Astrocyte (in vitro differentiated cells and primary cell): Measurements from ENCODE around the gene PPIL4. TPM values are rescaled to one million over a fixed set of nuclear protein-coding genes. Genes with fewer than 3 reads are reported as not detected.

Experiments used
- DNase-seq: peaks from one replicate; pipeline ENCODE4 v3.0.0-alpha.2; 2010; ENCODE audit warnings: low read depth
- FAIRE-seq: peaks from 2 replicates; lab custom pipeline; 2011; peaks lifted over from hg19 to GRCh38; lab: Jason Lieb, UNC
- H2AFZ ChIP-seq: 2 replicates; pipeline ENCODE4 v1.6.0; 2012; ENCODE audit warnings: low read depth, low read length, inconsistent platforms
- H3K27ac ChIP-seq: 2 replicates; pipeline ENCODE4 v1.5.1; 2011; ENCODE audit warnings: low read depth, low read length, inconsistent platforms
- H3K27me3 ChIP-seq: 2 replicates; pipeline ENCODE4 v1.6.0; 2011; ENCODE audit warnings: low read length, inconsistent platforms; ENCODE audit not compliant: insufficient read depth
- H3K36me3 ChIP-seq: 2 replicates; pipeline ENCODE4 v1.5.1; 2011; ENCODE audit warnings: low read length, inconsistent platforms; ENCODE audit not compliant: insufficient read depth
- H3K4me1 ChIP-seq: 2 replicates; pipeline ENCODE4 v1.5.1; 2011; ENCODE audit warnings: low read length, inconsistent platforms; ENCODE audit not compliant: insufficient read depth
- H3K4me2 ChIP-seq: 2 replicates; pipeline ENCODE4 v1.6.0; 2012; ENCODE audit warnings: low read length, inconsistent platforms
- H3K4me3 ChIP-seq: 2 replicates; pipeline ENCODE4 v1.5.1; 2011; ENCODE audit warnings: low read depth, mild to moderate bottlenecking, low read length, inconsistent platforms; ENCODE audit not compliant: insufficient read depth
- H3K79me2 ChIP-seq: 2 replicates; pipeline ENCODE4 v1.6.0; 2012; ENCODE audit warnings: mild to moderate bottlenecking, low read length, inconsistent platforms; ENCODE audit not compliant: insufficient read depth
- H3K9ac ChIP-seq: 2 replicates; pipeline ENCODE4 v1.6.0; 2012; ENCODE audit warnings: mild to moderate bottlenecking, low read length, inconsistent platforms
- H3K9me3 ChIP-seq: 2 replicates; pipeline ENCODE4 v1.5.1; 2012; ENCODE audit warnings: low read depth, mild to moderate bottlenecking, low read length, inconsistent platforms; ENCODE audit not compliant: insufficient read depth
- H4K20me1 ChIP-seq: 2 replicates; pipeline ENCODE4 v1.6.0; 2012; ENCODE audit warnings: low read length, inconsistent platforms; ENCODE audit not compliant: insufficient read depth
- H3K27ac Mint-ChIP-seq: one replicate; pipeline ENCODE4 v1.8.0; 2021; ENCODE audit warnings: mild to moderate bottlenecking, mixed read lengths; ENCODE audit not compliant: unreplicated experiment
- H3K27me3 Mint-ChIP-seq: one replicate; pipeline ENCODE4 v1.8.0; 2021; ENCODE audit warnings: low read depth, mixed read lengths; ENCODE audit not compliant: unreplicated experiment
- H3K36me3 Mint-ChIP-seq: one replicate; pipeline ENCODE4 v1.8.0; 2021; ENCODE audit warnings: low read depth, mixed read lengths; ENCODE audit not compliant: unreplicated experiment
- H3K4me1 Mint-ChIP-seq: one replicate; pipeline ENCODE4 v1.8.0; 2021; ENCODE audit warnings: low read depth, mixed read lengths; ENCODE audit not compliant: unreplicated experiment
- H3K4me3 Mint-ChIP-seq: one replicate; pipeline ENCODE4 v1.8.0; 2021; ENCODE audit warnings: mild to moderate bottlenecking, moderate library complexity, mixed read lengths; ENCODE audit not compliant: unreplicated experiment
- H3K9me3 Mint-ChIP-seq: one replicate; pipeline ENCODE4 v1.8.0; 2021; ENCODE audit warnings: mild to moderate bottlenecking, mixed read lengths; ENCODE audit not compliant: unreplicated experiment
- CTCF ChIP-seq: IDR thresholded peaks from 2 replicates; pipeline ENCODE4 v1.5.1; 2011; ENCODE audit warnings: low read depth, mild to moderate bottlenecking, inconsistent platforms, low read length, moderate library complexity; ENCODE audit not compliant: insufficient read depth
- EZH2 ChIP-seq: IDR thresholded peaks from 2 replicates; pipeline ENCODE4 v1.6.1; 2012; ENCODE audit warnings: mild to moderate bottlenecking, low read length, inconsistent platforms; ENCODE audit not compliant: insufficient read depth
- total RNA-seq: library from RNA; stranded (reverse); gene quantifications from 2 replicates; pipeline ENCODE4 v1.2.1, GENCODE V29; 2021

The PPIL4 gene
- total RNA-seq, 1 donor from 2014 or later = 39.2 TPM

GRCh38 chr6:149483334-149483725 is 62.5 kb downstream of the PPIL4 start:
- Histone ChIP-seq H3K27me3 (no peaks in the 10 kb centered on the region), H4K20me1 (no peaks in the 10 kb centered on the region), H3K27ac (no peak overlapping the region), H3K79me2 (no peaks in the 10 kb centered on the region), H3K4me1 (peaks cover 8% of the 10 kb centered on the region), H3K9ac (no peak overlapping the region), H2AFZ (no peak overlapping the region), H3K36me3 (no peaks in the 10 kb centered on the region), H3K4me2 (no peak overlapping the region), H3K9me3 (no peaks in the 10 kb centered on the region), H3K4me3 (no peak overlapping the region)
- H3K27ac Mint-ChIP-seq = no peak overlapping the region
- DNase-seq (no peak), FAIRE-seq (no peak)
- no peaks in the 10 kb centered on the region for H3K9me3 Mint-ChIP-seq
- H3K27me3 Mint-ChIP-seq = peaks cover 18% of the 10 kb centered on the region
- peaks cover 3% of the 10 kb centered on the region for H3K36me3 Mint-ChIP-seq
- H3K4me3 Mint-ChIP-seq = no peak overlapping the region
- H3K4me1 Mint-ChIP-seq = peaks cover 3% of the 10 kb centered on the region
- no peak for TF ChIP-seq CTCF
- no peak for TF ChIP-seq EZH2

- no peaks in the 10 kb centered on the region for H3K9me3 ChIP-seq
- no peak overlapping the region for H3K4me3 ChIP-seq
- no peaks in the 10 kb centered on the region for H3K79me2 ChIP-seq
- Mint-ChIP-seq H3K36me3 (peaks cover 3% of the 10 kb centered on the region), H3K27me3 (peaks cover 18% of the 10 kb centered on the region), H3K9me3 (no peaks in the 10 kb centered on the region), H3K27ac (no peak overlapping the region), H3K4me1 (peaks cover 3% of the 10 kb centered on the region), H3K4me3 (no peak overlapping the region)
- peak overlapping the region; percentile 21 for H3K9ac ChIP-seq
- H3K27me3 ChIP-seq = no peaks in the 10 kb centered on the region
- H3K4me2 ChIP-seq = peak overlapping the region; percentile 77
- peaks cover 8% of the 10 kb centered on the region for H3K4me1 ChIP-seq
- H3K36me3 ChIP-seq = no peaks in the 10 kb centered on the region
- TF ChIP-seq EZH2 = no peak
- no peak for TF ChIP-seq CTCF
- no peak overlapping the region for H3K27ac ChIP-seq
- DNase-seq (no peak), FAIRE-seq (no peak)
- no peaks in the 10 kb centered on the region for H4K20me1 ChIP-seq
- no peak overlapping the region for H2AFZ ChIP-seq
These were observed 63.1 kb downstream of the PPIL4 start for GRCh38 chr6:149482545-149483333.
